Measurements from ENCODE around the gene TNFRSF4. TPM values are rescaled to one million over a fixed set of nuclear protein-coding genes. Genes with fewer than 3 reads are reported as not detected.
A peak's percentile ranks its signal among the peaks of the same experiment; 100 is the strongest.

TNFRSF4 gene
- polyA plus RNA-seq, 3 donors = 0.74 to 1.9 (median 0.93) TPM

GRCh38 chr1:1234180-1234808 lies 20.3 kb upstream of the TNFRSF4 start:
- DNase-seq (ENCODE audit: low read depth in 3 of 3, low spot score in 2 of 3) = no peak

- no peak for DNase-seq (ENCODE audit: low read depth in 3 of 3, low spot score in 2 of 3)
Measured at GRCh38 chr1:1233567-1233892, 19.6 kb upstream of the TNFRSF4 start.

GRCh38 chr1:1232796-1233566 lies 19.0 kb upstream of the TNFRSF4 start:
- no peak for DNase-seq (ENCODE audit: low read depth in 3 of 3, low spot score in 2 of 3)

- DNase-seq (ENCODE audit: low read depth in 3 of 3, low spot score in 2 of 3) = no peak
Measured at GRCh38 chr1:1232208-1232795, 18.3 kb upstream of the TNFRSF4 start, which contains the start of gene B3GALT6. Gene B3GALT6, plus strand, starts transcription at chr1:1232237. Its CDS starts 42 bp downstream, at chr1:1232279.

- DNase-seq (ENCODE audit: low read depth in 3 of 3, low spot score in 2 of 3) = peak; percentile 85 to 92 (median 90)
Measured at GRCh38 chr1:1231400-1232207, 17.7 kb upstream of the TNFRSF4 start, which contains the start of gene SDF4. Gene SDF4, minus strand, starts transcription at chr1:1232001. Its CDS starts 3,229 bp downstream, at chr1:1228772.

GRCh38 chr1:1230656-1231399 lies 16.9 kb upstream of the TNFRSF4 start:
- DNase-seq (ENCODE audit: low read depth in 3 of 3, low spot score in 2 of 3) = no peak

- no peak for DNase-seq (ENCODE audit: low read depth in 3 of 3, low spot score in 2 of 3)
Measured at GRCh38 chr1:1229770-1230169, 15.8 kb upstream of the TNFRSF4 start.

GRCh38 chr1:1228596-1229321 lies 14.8 kb upstream of the TNFRSF4 start:
- DNase-seq (ENCODE audit: low read depth in 3 of 3, low spot score in 2 of 3) = no peak

GRCh38 chr1:1228187-1228586 lies 14.2 kb upstream of the TNFRSF4 start:
- no peak for DNase-seq (ENCODE audit: low read depth in 3 of 3, low spot score in 2 of 3)

- DNase-seq (ENCODE audit: low read depth in 3 of 3, low spot score in 2 of 3) = no peak
Measured at GRCh38 chr1:1227386-1227785, 13.4 kb upstream of the TNFRSF4 start.

- DNase-seq (ENCODE audit: low read depth in 3 of 3, low spot score in 2 of 3) = no peak
Measured at GRCh38 chr1:1226566-1227362, 12.8 kb upstream of the TNFRSF4 start.

GRCh38 chr1:1225913-1226312 lies 12.0 kb upstream of the TNFRSF4 start:
- no peak for DNase-seq (ENCODE audit: low read depth in 3 of 3, low spot score in 2 of 3)

GRCh38 chr1:1225238-1225845 lies 11.4 kb upstream of the TNFRSF4 start:
- no peak for DNase-seq (ENCODE audit: low read depth in 3 of 3, low spot score in 2 of 3)

- no peak for DNase-seq (ENCODE audit: low read depth in 3 of 3, low spot score in 2 of 3)
Measured at GRCh38 chr1:1223891-1224290, 9.9 kb upstream of the TNFRSF4 start.

GRCh38 chr1:1223321-1223720 lies 9.4 kb upstream of the TNFRSF4 start:
- DNase-seq (ENCODE audit: low read depth in 3 of 3, low spot score in 2 of 3) = no peak

GRCh38 chr1:1222575-1223225 lies 8.7 kb upstream of the TNFRSF4 start:
- DNase-seq (ENCODE audit: low read depth in 3 of 3, low spot score in 2 of 3) = no peak

- no peak for DNase-seq (ENCODE audit: low read depth in 3 of 3, low spot score in 2 of 3)
Measured at GRCh38 chr1:1221887-1222574, 8.1 kb upstream of the TNFRSF4 start.

All from right renal cortex interstitium (tissue), 3 donors.